Measurements from ENCODE around the gene NFASC.

DNA sequence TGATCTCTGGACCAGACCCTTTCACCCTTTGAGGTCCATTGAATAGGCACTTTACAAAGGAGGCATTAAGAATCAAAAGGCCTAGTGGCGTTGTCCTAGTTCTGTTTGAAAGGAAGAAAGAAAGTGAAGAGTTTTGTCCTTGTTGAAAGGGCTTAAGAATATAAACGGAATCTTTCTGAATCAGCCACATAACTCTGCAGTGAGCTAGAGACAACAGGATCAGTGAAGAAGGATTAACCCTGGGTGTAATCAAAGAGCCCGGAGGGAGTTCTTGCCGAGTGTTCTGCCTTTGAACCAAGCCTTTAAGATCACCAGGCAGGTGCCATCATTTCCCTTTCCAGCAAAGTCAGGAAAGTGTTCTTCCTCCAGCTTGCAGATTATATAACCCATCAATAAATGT, 117.5 kb downstream of the NFASC start:
- TF ChIP-seq, protein P1, sequence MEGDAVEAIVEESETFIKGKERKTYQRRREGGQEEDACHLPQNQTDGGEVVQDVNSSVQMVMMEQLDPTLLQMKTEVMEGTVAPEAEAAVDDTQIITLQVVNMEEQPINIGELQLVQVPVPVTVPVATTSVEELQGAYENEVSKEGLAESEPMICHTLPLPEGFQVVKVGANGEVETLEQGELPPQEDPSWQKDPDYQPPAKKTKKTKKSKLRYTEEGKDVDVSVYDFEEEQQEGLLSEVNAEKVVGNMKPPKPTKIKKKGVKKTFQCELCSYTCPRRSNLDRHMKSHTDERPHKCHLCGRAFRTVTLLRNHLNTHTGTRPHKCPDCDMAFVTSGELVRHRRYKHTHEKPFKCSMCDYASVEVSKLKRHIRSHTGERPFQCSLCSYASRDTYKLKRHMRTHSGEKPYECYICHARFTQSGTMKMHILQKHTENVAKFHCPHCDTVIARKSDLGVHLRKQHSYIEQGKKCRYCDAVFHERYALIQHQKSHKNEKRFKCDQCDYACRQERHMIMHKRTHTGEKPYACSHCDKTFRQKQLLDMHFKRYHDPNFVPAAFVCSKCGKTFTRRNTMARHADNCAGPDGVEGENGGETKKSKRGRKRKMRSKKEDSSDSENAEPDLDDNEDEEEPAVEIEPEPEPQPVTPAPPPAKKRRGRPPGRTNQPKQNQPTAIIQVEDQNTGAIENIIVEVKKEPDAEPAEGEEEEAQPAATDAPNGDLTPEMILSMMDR (IDR thresholded peaks at IDR 0.05; ENCODE audit: low read depth, low read length, missing input control): no peak
- TF ChIP-seq JUND (IDR thresholded peaks at IDR 0.05): no peak
- TF ChIP-seq RXRA (IDR thresholded peaks at IDR 0.05): no peak
- TF ChIP-seq, protein P2, sequence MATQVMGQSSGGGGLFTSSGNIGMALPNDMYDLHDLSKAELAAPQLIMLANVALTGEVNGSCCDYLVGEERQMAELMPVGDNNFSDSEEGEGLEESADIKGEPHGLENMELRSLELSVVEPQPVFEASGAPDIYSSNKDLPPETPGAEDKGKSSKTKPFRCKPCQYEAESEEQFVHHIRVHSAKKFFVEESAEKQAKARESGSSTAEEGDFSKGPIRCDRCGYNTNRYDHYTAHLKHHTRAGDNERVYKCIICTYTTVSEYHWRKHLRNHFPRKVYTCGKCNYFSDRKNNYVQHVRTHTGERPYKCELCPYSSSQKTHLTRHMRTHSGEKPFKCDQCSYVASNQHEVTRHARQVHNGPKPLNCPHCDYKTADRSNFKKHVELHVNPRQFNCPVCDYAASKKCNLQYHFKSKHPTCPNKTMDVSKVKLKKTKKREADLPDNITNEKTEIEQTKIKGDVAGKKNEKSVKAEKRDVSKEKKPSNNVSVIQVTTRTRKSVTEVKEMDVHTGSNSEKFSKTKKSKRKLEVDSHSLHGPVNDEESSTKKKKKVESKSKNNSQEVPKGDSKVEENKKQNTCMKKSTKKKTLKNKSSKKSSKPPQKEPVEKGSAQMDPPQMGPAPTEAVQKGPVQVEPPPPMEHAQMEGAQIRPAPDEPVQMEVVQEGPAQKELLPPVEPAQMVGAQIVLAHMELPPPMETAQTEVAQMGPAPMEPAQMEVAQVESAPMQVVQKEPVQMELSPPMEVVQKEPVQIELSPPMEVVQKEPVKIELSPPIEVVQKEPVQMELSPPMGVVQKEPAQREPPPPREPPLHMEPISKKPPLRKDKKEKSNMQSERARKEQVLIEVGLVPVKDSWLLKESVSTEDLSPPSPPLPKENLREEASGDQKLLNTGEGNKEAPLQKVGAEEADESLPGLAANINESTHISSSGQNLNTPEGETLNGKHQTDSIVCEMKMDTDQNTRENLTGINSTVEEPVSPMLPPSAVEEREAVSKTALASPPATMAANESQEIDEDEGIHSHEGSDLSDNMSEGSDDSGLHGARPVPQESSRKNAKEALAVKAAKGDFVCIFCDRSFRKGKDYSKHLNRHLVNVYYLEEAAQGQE (IDR thresholded peaks at IDR 0.05): no peak
- no peak for TF ChIP-seq YY1 (IDR thresholded peaks at IDR 0.05)
- TF ChIP-seq, protein P3, sequence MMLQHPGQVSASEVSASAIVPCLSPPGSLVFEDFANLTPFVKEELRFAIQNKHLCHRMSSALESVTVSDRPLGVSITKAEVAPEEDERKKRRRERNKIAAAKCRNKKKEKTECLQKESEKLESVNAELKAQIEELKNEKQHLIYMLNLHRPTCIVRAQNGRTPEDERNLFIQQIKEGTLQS (IDR thresholded peaks at IDR 0.05): no peak
- no peak for TF ChIP-seq GABPA (IDR thresholded peaks at IDR 0.05 in 1 of 2, conservative IDR thresholded peaks at IDR 0.05 in 1 of 2)
- TF ChIP-seq, protein P4, sequence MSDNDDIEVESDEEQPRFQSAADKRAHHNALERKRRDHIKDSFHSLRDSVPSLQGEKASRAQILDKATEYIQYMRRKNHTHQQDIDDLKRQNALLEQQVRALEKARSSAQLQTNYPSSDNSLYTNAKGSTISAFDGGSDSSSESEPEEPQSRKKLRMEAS (IDR thresholded peaks at IDR 0.05): no peak
- TF ChIP-seq RAD21 (IDR thresholded peaks at IDR 0.05): no peak
- no peak for TF ChIP-seq NR2F2 (IDR thresholded peaks at IDR 0.05)
- no peak for TF ChIP-seq FOXA2 (IDR thresholded peaks at IDR 0.05)
- TF ChIP-seq HNF4G (IDR thresholded peaks at IDR 0.05): no peak
- TF ChIP-seq, protein P5, sequence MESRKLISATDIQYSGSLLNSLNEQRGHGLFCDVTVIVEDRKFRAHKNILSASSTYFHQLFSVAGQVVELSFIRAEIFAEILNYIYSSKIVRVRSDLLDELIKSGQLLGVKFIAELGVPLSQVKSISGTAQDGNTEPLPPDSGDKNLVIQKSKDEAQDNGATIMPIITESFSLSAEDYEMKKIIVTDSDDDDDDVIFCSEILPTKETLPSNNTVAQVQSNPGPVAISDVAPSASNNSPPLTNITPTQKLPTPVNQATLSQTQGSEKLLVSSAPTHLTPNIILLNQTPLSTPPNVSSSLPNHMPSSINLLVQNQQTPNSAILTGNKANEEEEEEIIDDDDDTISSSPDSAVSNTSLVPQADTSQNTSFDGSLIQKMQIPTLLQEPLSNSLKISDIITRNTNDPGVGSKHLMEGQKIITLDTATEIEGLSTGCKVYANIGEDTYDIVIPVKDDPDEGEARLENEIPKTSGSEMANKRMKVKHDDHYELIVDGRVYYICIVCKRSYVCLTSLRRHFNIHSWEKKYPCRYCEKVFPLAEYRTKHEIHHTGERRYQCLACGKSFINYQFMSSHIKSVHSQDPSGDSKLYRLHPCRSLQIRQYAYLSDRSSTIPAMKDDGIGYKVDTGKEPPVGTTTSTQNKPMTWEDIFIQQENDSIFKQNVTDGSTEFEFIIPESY (IDR thresholded peaks at IDR 0.05): no peak
